OCI-LY7 (cell line): ENCODE results near the gene LCA5. TPM values are rescaled to one million over a fixed set of nuclear protein-coding genes. Genes with fewer than 3 reads are reported as not detected.

ENCODE experiments used
- BruUV-seq: library from RNA; stranded (reverse); fragments of 400-500 nt; replicated peaks from 2 replicates; lab custom pipeline; 2021; lab: Mats Ljungman, UMichigan
- CTCF ChIA-PET: fragments of 300-600 bp; sonication (Branson Sonifier 250); formaldehyde crosslinking; loops from one replicate; lab custom pipeline; 2022; ENCODE audit warnings: antibody characterized with exemption; ENCODE audit not compliant: unreplicated experiment; lab: Charles Lee
- POLR2A ChIA-PET: fragments of 300-600 bp; sonication (Branson Sonifier 250); formaldehyde crosslinking; loops from one replicate; lab custom pipeline; 2022; ENCODE audit warnings: antibody characterized with exemption; lab: Charles Lee
- DNase-seq: peaks from one replicate; pipeline ENCODE4 v3.0.0-alpha.2; 2015; ENCODE audit warnings: low spot score
- H2AFZ ChIP-seq: fragments of 200-600 bp; sonication (generic), shearing (Covaris generic); 2 replicates; pipeline ENCODE4 v1.6.1; 2014; ENCODE audit warnings: mild to moderate bottlenecking, antibody characterized with exemption, low read length, moderate library complexity
- H3K27ac ChIP-seq: fragments of 200-600 bp; sonication (generic); 2 replicates; pipeline ENCODE4 v1.5.1; 2014; ENCODE audit warnings: mixed run types, low read depth, mild to moderate bottlenecking, moderate library complexity, low read length, inconsistent platforms; ENCODE audit not compliant: poor library complexity, severe bottlenecking
- H3K36me3 ChIP-seq: fragments of 200-600 bp; sonication (generic); 2 replicates; pipeline ENCODE4 v1.6.1; 2014; ENCODE audit warnings: mild to moderate bottlenecking, antibody characterized with exemption, low read length, moderate library complexity, mixed read lengths; ENCODE audit not compliant: insufficient read depth
- H3K4me1 ChIP-seq: fragments of 200-600 bp; sonication (generic); 2 replicates; pipeline ENCODE4 v1.5.1; 2014; ENCODE audit warnings: mild to moderate bottlenecking, low read length; ENCODE audit not compliant: insufficient read depth, poor library complexity, severe bottlenecking
- H3K4me2 ChIP-seq: fragments of 200-600 bp; sonication (generic); 2 replicates; pipeline ENCODE4 v1.6.1; 2014; ENCODE audit warnings: mild to moderate bottlenecking, low read length
- H3K4me3 ChIP-seq: fragments of 200-600 bp; sonication (generic); 2 replicates; pipeline ENCODE4 v1.5.1; 2014; ENCODE audit warnings: mild to moderate bottlenecking, low read depth, low read length; ENCODE audit not compliant: poor library complexity, severe bottlenecking
- H3K79me2 ChIP-seq: fragments of 200-600 bp; sonication (generic); 2 replicates; pipeline ENCODE4 v1.6.1; 2016; ENCODE audit warnings: low read depth, mild to moderate bottlenecking, low read length, moderate library complexity, mixed read lengths; ENCODE audit not compliant: insufficient read depth
- H3K9me2 ChIP-seq: fragments of 200-600 bp; sonication (generic); 2 replicates; pipeline ENCODE4 v1.6.1; 2016; ENCODE audit warnings: mild to moderate bottlenecking, low read length, mixed read lengths; ENCODE audit not compliant: insufficient read depth
- H3K9me3 ChIP-seq: fragments of 200-600 bp; sonication (generic); 2 replicates; pipeline ENCODE4 v1.6.1; 2014; ENCODE audit warnings: mild to moderate bottlenecking, mixed run types, low read length, mixed read lengths
- H4K20me1 ChIP-seq: fragments of 200-600 bp; sonication (generic); 2 replicates; pipeline ENCODE4 v1.6.1; 2014; ENCODE audit warnings: mild to moderate bottlenecking, antibody characterized with exemption, low read length, moderate library complexity, mixed read lengths; ENCODE audit not compliant: insufficient read depth
- EZH2phosphoT487 ChIP-seq: fragments of 200-600 bp; sonication (generic); IDR thresholded peaks from 2 replicates; pipeline ENCODE4 v1.6.1; 2018; ENCODE audit warnings: low read depth, borderline replicate concordance, mild to moderate bottlenecking, mixed run types, antibody characterized with exemption, low read length, moderate library complexity, mixed read lengths
- intact Hi-C: fragments of 100-400 bp; cut with micrococcal nuclease; formaldehyde crosslinking; loops from one replicate; pipeline ENCODE4 v1.10.0; 2022; ENCODE audit not compliant: unreplicated experiment
- total RNA-seq, 2 experiments: library from RNA; depleted of rRNA in 1 of 2; stranded (reverse); fragments of >200 nt in 1 of 2; shearing (Covaris generic) in 1 of 2; gene quantifications; 2 replicates each; pipeline ENCODE4 v1.2.3, GENCODE V29; 2014 to 2022
- TF ChIP-seq, protein P1 (sequence below): fragments of 200-600 bp; sonication (generic); conservative IDR thresholded peaks from 2 replicates; pipeline ENCODE4 v1.5.1; 2014; ENCODE audit warnings: mild to moderate bottlenecking, antibody characterized with exemption, low read length, moderate library complexity, mixed read lengths

LCA5 gene
- total RNA-seq, 2 experiments from 2014 or later = 1.3 to 2.0 TPM

GRCh38 chr6:79526897-79527296 lies 10.3 kb downstream of the LCA5 start:
- Histone ChIP-seq H3K79me2 (no peaks in the 10 kb centered on the region), H3K9me3 (no peaks in the 10 kb centered on the region), H3K4me3 (no peak overlapping the region), H3K4me2 (no peak overlapping the region), H3K4me1 (no peaks in the 10 kb centered on the region), H3K36me3 (no peaks in the 10 kb centered on the region), H3K9me2 (no peaks in the 10 kb centered on the region), H2AFZ (no peak overlapping the region), H4K20me1 (no peaks in the 10 kb centered on the region), H3K27ac (no peak overlapping the region)
- DNase-seq = no peak
- intact Hi-C loops = no loop called here
- CTCF ChIA-PET = no interaction called here
- TF ChIP-seq EZH2phosphoT487 = no peak
- TF ChIP-seq, protein P1, sequence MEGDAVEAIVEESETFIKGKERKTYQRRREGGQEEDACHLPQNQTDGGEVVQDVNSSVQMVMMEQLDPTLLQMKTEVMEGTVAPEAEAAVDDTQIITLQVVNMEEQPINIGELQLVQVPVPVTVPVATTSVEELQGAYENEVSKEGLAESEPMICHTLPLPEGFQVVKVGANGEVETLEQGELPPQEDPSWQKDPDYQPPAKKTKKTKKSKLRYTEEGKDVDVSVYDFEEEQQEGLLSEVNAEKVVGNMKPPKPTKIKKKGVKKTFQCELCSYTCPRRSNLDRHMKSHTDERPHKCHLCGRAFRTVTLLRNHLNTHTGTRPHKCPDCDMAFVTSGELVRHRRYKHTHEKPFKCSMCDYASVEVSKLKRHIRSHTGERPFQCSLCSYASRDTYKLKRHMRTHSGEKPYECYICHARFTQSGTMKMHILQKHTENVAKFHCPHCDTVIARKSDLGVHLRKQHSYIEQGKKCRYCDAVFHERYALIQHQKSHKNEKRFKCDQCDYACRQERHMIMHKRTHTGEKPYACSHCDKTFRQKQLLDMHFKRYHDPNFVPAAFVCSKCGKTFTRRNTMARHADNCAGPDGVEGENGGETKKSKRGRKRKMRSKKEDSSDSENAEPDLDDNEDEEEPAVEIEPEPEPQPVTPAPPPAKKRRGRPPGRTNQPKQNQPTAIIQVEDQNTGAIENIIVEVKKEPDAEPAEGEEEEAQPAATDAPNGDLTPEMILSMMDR = no peak
- POLR2A ChIA-PET = interaction anchor here (0.6 kb wide), 1 partner anchor 211 kb away, joined by 3 read pairs; no protein-coding TSS in a partner anchor
- BruUV-seq = no TSS peak

- Histone ChIP-seq H2AFZ (no peak overlapping the region), H3K36me3 (no peaks in the 10 kb centered on the region), H3K9me3 (0 out of 2 replicates have a peak, but pooled peaks cover under 1% of the 10 kb centered on the region), H3K9me2 (no peaks in the 10 kb centered on the region), H3K79me2 (no peaks in the 10 kb centered on the region), H3K27ac (no peak overlapping the region), H3K4me1 (no peaks in the 10 kb centered on the region), H3K4me3 (no peak overlapping the region), H4K20me1 (no peaks in the 10 kb centered on the region), H3K4me2 (no peak overlapping the region)
- DNase-seq = no peak
- no TSS peak for BruUV-seq
- CTCF ChIA-PET = no interaction called here
- TF ChIP-seq, protein P1 = no peak
- no peak for TF ChIP-seq EZH2phosphoT487
- intact Hi-C loops = no loop called here
- POLR2A ChIA-PET = no interaction called here
Observed at GRCh38 chr6:79525272-79526100, 11.7 kb downstream of the LCA5 start.

- no TSS peak for BruUV-seq
- TF ChIP-seq, protein P1 = no peak
- TF ChIP-seq EZH2phosphoT487 = no peak
- intact Hi-C loops = no loop called here
Observed at GRCh38 chr6:79524065-79524464, 13.2 kb downstream of the LCA5 start.

More at GRCh38 chr6:79524065-79524464, 13.2 kb downstream of the LCA5 start:
- DNase-seq = no peak
- no peaks in the 10 kb centered on the region for H3K79me2 ChIP-seq
- H3K4me3 ChIP-seq = no peak overlapping the region
- POLR2A ChIA-PET = no interaction called here
- H3K9me3 ChIP-seq = 0 out of 2 replicates have a peak, but pooled peaks cover 4% of the 10 kb centered on the region
- H3K9me2 ChIP-seq = no peaks in the 10 kb centered on the region
- no peaks in the 10 kb centered on the region for H4K20me1 ChIP-seq
- no peaks in the 10 kb centered on the region for H3K4me1 ChIP-seq
- no peak overlapping the region for H3K4me2 ChIP-seq
- no peaks in the 10 kb centered on the region for H3K36me3 ChIP-seq
- no peak overlapping the region for H3K27ac ChIP-seq
- CTCF ChIA-PET = no interaction called here
- H2AFZ ChIP-seq = no peak overlapping the region
